Activated T-cell treated with anti-CD3 and anti-CD28 coated beads, Interleukin-2, amount 50 U/mL, for 72 hours (primary cell): ENCODE results near the gene IGLON5. TPM values are rescaled to one million over a fixed set of nuclear protein-coding genes. Genes with fewer than 3 reads are reported as not detected.

Experiments
- ATAC-seq, 2 donors: fragments of 150-1000 bp; cut with Tn5 transposase; replicated peaks in 1 of 2; 2 replicates each; pipeline ENCODE4 v1.10.0; 2021; ENCODE audit warnings: moderate library complexity in 2 of 2, mild to moderate bottlenecking in 1 of 2
- DNase-seq, 2 donors: peaks; one replicate each; pipeline ENCODE4 v3.0.0; 2021 to 2022; ENCODE audit warnings: mixed read lengths in 1 of 2
- H3K27ac Mint-ChIP-seq: one replicate; pipeline ENCODE4 v1.8.0; 2022; ENCODE audit warnings: mild to moderate bottlenecking, moderate library complexity, mixed read lengths
- H3K27me3 Mint-ChIP-seq: one replicate; pipeline ENCODE4 v1.8.0; 2022; ENCODE audit warnings: low read depth, mixed read lengths
- H3K36me3 Mint-ChIP-seq, 2 donors: one replicate each; pipeline ENCODE4 v1.8.0; 2022; ENCODE audit warnings: mixed read lengths in 2 of 2, mild to moderate bottlenecking in 1 of 2; ENCODE audit not compliant: insufficient read depth in 2 of 2
- H3K4me1 Mint-ChIP-seq: one replicate; pipeline ENCODE4 v1.8.0; 2022; ENCODE audit warnings: low read depth, mixed read lengths
- H3K4me3 Mint-ChIP-seq, 2 donors: one replicate each; pipeline ENCODE4 v1.8.0; 2022; ENCODE audit warnings: mild to moderate bottlenecking in 2 of 2, mixed read lengths in 2 of 2, moderate library complexity in 2 of 2
- H3K9me3 Mint-ChIP-seq, 2 donors: one replicate each; pipeline ENCODE4 v1.8.0; 2022; ENCODE audit warnings: mixed read lengths in 2 of 2
- total RNA-seq, 2 donors: library from RNA; stranded (reverse); gene quantifications; one replicate each; pipeline ENCODE4 v1.2.3, GENCODE V29; 2022

Gene IGLON5
- total RNA-seq, 2 donors from 2014 or later: 0.67 to 1.1 TPM

- Mint-ChIP-seq H3K9me3 (no peaks in the 10 kb centered on the region), H3K4me3 (no peak overlapping the region), H3K27me3 (no peaks in the 10 kb centered on the region), H3K4me1 (no peaks in the 10 kb centered on the region), H3K36me3 (peaks cover 4 to 24% of the 10 kb centered on the region in 2 donors), H3K27ac (no peak overlapping the region)
- no peak for ATAC-seq
- no peak for DNase-seq
Measured at GRCh38 chr19:51347209-51347928, 35.9 kb downstream of the IGLON5 start.

GRCh38 chr19:51351266-51351990, 40.0 kb downstream of the IGLON5 start:
- H3K9me3 Mint-ChIP-seq: peaks cover 0 to 2% of the 10 kb centered on the region in 2 donors
- no peak overlapping the region for H3K4me3 Mint-ChIP-seq
- DNase-seq: no peak
- no peak for ATAC-seq
- H3K4me1 Mint-ChIP-seq: peaks cover 20% of the 10 kb centered on the region
- peaks cover 7 to 24% of the 10 kb centered on the region in 2 donors for H3K36me3 Mint-ChIP-seq
- H3K27me3 Mint-ChIP-seq: no peaks in the 10 kb centered on the region
- H3K27ac Mint-ChIP-seq: peak overlapping the region; percentile 36

GRCh38 chr19:51352783-51353360, 41.4 kb downstream of the IGLON5 start:
- no peak overlapping the region for H3K4me3 Mint-ChIP-seq
- peaks cover 31% of the 10 kb centered on the region for H3K4me1 Mint-ChIP-seq
- H3K9me3 Mint-ChIP-seq: peaks cover 0 to 2% of the 10 kb centered on the region in 2 donors
- H3K36me3 Mint-ChIP-seq: peaks cover 8 to 21% of the 10 kb centered on the region in 2 donors
- DNase-seq: no peak
- H3K27ac Mint-ChIP-seq: no peak overlapping the region
- no peaks in the 10 kb centered on the region for H3K27me3 Mint-ChIP-seq
- no peak for ATAC-seq

GRCh38 chr19:51354103-51354741, 42.8 kb downstream of the IGLON5 start:
- DNase-seq (no peak), ATAC-seq (peak in 1 of 2 donors; percentile 3)
- Mint-ChIP-seq H3K27me3 (no peaks in the 10 kb centered on the region), H3K27ac (peak overlapping the region; percentile 75), H3K4me3 (peak overlapping the region; percentile 76 to 84), H3K36me3 (peaks cover 8 to 21% of the 10 kb centered on the region in 2 donors), H3K4me1 (peaks cover 41% of the 10 kb centered on the region), H3K9me3 (peaks cover 0 to 2% of the 10 kb centered on the region in 2 donors)

- H3K36me3 Mint-ChIP-seq: peaks cover 8 to 21% of the 10 kb centered on the region in 2 donors
- peak; percentile 83 to 86 for ATAC-seq
- H3K27me3 Mint-ChIP-seq: no peaks in the 10 kb centered on the region
- peaks cover 0 to 2% of the 10 kb centered on the region in 2 donors for H3K9me3 Mint-ChIP-seq
- peak overlapping the region; percentile 76 to 84 for H3K4me3 Mint-ChIP-seq
- H3K4me1 Mint-ChIP-seq: peaks cover 46% of the 10 kb centered on the region
- peak overlapping the region; percentile 90 for H3K27ac Mint-ChIP-seq
- DNase-seq: peak in 1 of 2 donors; percentile 41
Measured at GRCh38 chr19:51354742-51355148, 43.3 kb downstream of the IGLON5 start.

- Mint-ChIP-seq H3K27me3 (no peaks in the 10 kb centered on the region), H3K9me3 (peaks cover 0 to 2% of the 10 kb centered on the region in 2 donors), H3K4me3 (peak overlapping the region in 1 of 2 donors; percentile 31), H3K27ac (no peak overlapping the region), H3K4me1 (peaks cover 54% of the 10 kb centered on the region), H3K36me3 (peaks cover 8 to 15% of the 10 kb centered on the region in 2 donors)
- DNase-seq: no peak
- ATAC-seq: no peak
Measured at GRCh38 chr19:51356159-51356801, 44.8 kb downstream of the IGLON5 start.

GRCh38 chr19:51357952-51358351, 46.5 kb downstream of the IGLON5 start:
- Mint-ChIP-seq H3K36me3 (peaks cover 5 to 7% of the 10 kb centered on the region in 2 donors), H3K4me1 (peaks cover 66% of the 10 kb centered on the region), H3K27me3 (no peaks in the 10 kb centered on the region), H3K27ac (no peak overlapping the region), H3K9me3 (peaks cover 0 to 2% of the 10 kb centered on the region in 2 donors), H3K4me3 (no peak overlapping the region)
- no peak for DNase-seq
- ATAC-seq: no peak

GRCh38 chr19:51359294-51359693, 47.9 kb downstream of the IGLON5 start:
- H3K4me3 Mint-ChIP-seq: peak overlapping the region in 1 of 2 donors; percentile 4
- H3K27ac Mint-ChIP-seq: no peak overlapping the region
- no peaks in the 10 kb centered on the region for H3K27me3 Mint-ChIP-seq
- H3K9me3 Mint-ChIP-seq: peaks cover 0 to 2% of the 10 kb centered on the region in 2 donors
- peaks cover 76% of the 10 kb centered on the region for H3K4me1 Mint-ChIP-seq
- DNase-seq (no peak), ATAC-seq (no peak)
- H3K36me3 Mint-ChIP-seq: peaks cover 7 to 8% of the 10 kb centered on the region in 2 donors

- no peaks in the 10 kb centered on the region for H3K27me3 Mint-ChIP-seq
- H3K27ac Mint-ChIP-seq: no peak overlapping the region
- no peak overlapping the region for H3K4me3 Mint-ChIP-seq
- ATAC-seq (no peak), DNase-seq (no peak)
- H3K36me3 Mint-ChIP-seq: peaks cover 4 to 6% of the 10 kb centered on the region in 2 donors
- H3K9me3 Mint-ChIP-seq: no peaks in the 10 kb centered on the region
- peaks cover 75% of the 10 kb centered on the region for H3K4me1 Mint-ChIP-seq
Measured at GRCh38 chr19:51361239-51361638, 49.8 kb downstream of the IGLON5 start.

GRCh38 chr19:51364200-51365106, 53.0 kb downstream of the IGLON5 start:
- H3K27ac Mint-ChIP-seq: peak overlapping the region; percentile 76
- DNase-seq: no peak
- no peaks in the 10 kb centered on the region for H3K9me3 Mint-ChIP-seq
- ATAC-seq: no peak
- peaks cover 2 to 7% of the 10 kb centered on the region in 2 donors for H3K36me3 Mint-ChIP-seq
- peaks cover 70% of the 10 kb centered on the region for H3K4me1 Mint-ChIP-seq
- H3K4me3 Mint-ChIP-seq: peak overlapping the region; percentile 72 to 73
- H3K27me3 Mint-ChIP-seq: no peaks in the 10 kb centered on the region

- DNase-seq: no peak
- peak overlapping the region; percentile 98 for H3K27ac Mint-ChIP-seq
- peaks cover 5 to 9% of the 10 kb centered on the region in 2 donors for H3K36me3 Mint-ChIP-seq
- peak overlapping the region; percentile 99 for H3K4me3 Mint-ChIP-seq
- H3K4me1 Mint-ChIP-seq: peaks cover 68% of the 10 kb centered on the region
- H3K27me3 Mint-ChIP-seq: no peaks in the 10 kb centered on the region
- ATAC-seq: no peak
- H3K9me3 Mint-ChIP-seq: no peaks in the 10 kb centered on the region
Measured at GRCh38 chr19:51365211-51365964, 53.9 kb downstream of the IGLON5 start.
